Endothelial cell of umbilical vein (primary cell): ENCODE measurements around the gene BPHL. TPM values are rescaled to one million over a fixed set of nuclear protein-coding genes. Genes with fewer than 3 reads are reported as not detected.
A peak's percentile ranks its signal among the peaks of the same experiment; 100 is the strongest.

Experiments
- BruUV-seq: library from RNA; stranded (reverse); fragments of 400-500 nt; replicated peaks from 2 replicates; lab custom pipeline; 2021; lab: Mats Ljungman, UMichigan
- CTCF ChIA-PET: fragments of 300-600, 350-600 bp; sonication (Branson Sonifier 250); formaldehyde crosslinking; loops from one replicate; lab custom pipeline; 2021; ENCODE audit warnings: antibody characterized with exemption, inconsistent platforms; lab: Charles Lee
- POLR2A ChIA-PET: fragments of 300-600, 350-600 bp; sonication (Branson Sonifier 250); formaldehyde crosslinking; loops from one replicate; lab custom pipeline; 2021; ENCODE audit warnings: antibody characterized with exemption, inconsistent platforms; lab: Charles Lee
- DNase-seq: peaks from one replicate; pipeline ENCODE4 v3.0.0-alpha.2; 2011; ENCODE audit warnings: low read depth, low spot score
- FAIRE-seq: peaks from 2 replicates; lab custom pipeline; 2011; peaks lifted over from hg19 to GRCh38; lab: Jason Lieb, UNC
- H2AFZ ChIP-seq: 2 replicates; pipeline ENCODE4 v1.6.0; 2012; ENCODE audit warnings: low read depth, low read length, control low read depth, inconsistent platforms
- H3K27ac ChIP-seq: 2 replicates; pipeline ENCODE4 v1.5.1; 2011; ENCODE audit warnings: low read depth, mild to moderate bottlenecking, control low read depth, low read length, moderate library complexity; ENCODE audit not compliant: insufficient read depth
- H3K27me3 ChIP-seq, 2 experiments: 2 replicates each; pipeline versions ENCODE4 v1.6.0 to v1.6.1; 2011; ENCODE audit warnings: low read length in 2 of 2, mixed read lengths in 1 of 2; ENCODE audit not compliant: control insufficient read depth in 2 of 2, insufficient read depth in 2 of 2
- H3K36me3 ChIP-seq, 2 experiments: 2 replicates in 1 of 2; 3 replicates in 1 of 2; pipeline ENCODE4 v1.5.1; 2011; ENCODE audit warnings: low read length in 2 of 2, mild to moderate bottlenecking in 1 of 2, moderate library complexity in 1 of 2; ENCODE audit not compliant: control insufficient read depth in 2 of 2, insufficient read depth in 2 of 2; ENCODE audit errors: extremely low read depth in 1 of 2
- H3K4me1 ChIP-seq: 3 replicates; pipeline ENCODE4 v1.5.1; 2011; ENCODE audit warnings: mild to moderate bottlenecking, low read length; ENCODE audit not compliant: control insufficient read depth, insufficient read depth; ENCODE audit errors: extremely low read depth
- H3K4me2 ChIP-seq: 2 replicates; pipeline ENCODE4 v1.6.1; 2011; ENCODE audit warnings: low read length, control low read depth, mixed read lengths; ENCODE audit not compliant: insufficient read depth
- H3K4me3 ChIP-seq, 3 experiments: fragments of 200-600 bp in 1 of 3; sonication (generic), shearing (Covaris generic) in 1 of 3; replicated peaks in 1 of 3; 2 replicates each; pipeline ENCODE4 v1.5.1; 2011 to 2016; ENCODE audit warnings: control low read depth in 3 of 3, low read length in 3 of 3, mild to moderate bottlenecking in 2 of 3, inconsistent platforms in 1 of 3, low read depth in 1 of 3, moderate library complexity in 1 of 3; ENCODE audit not compliant: insufficient read depth in 1 of 3
- H3K79me2 ChIP-seq: 2 replicates; pipeline ENCODE4 v1.6.0; 2012; ENCODE audit warnings: low read length, inconsistent platforms; ENCODE audit not compliant: control insufficient read depth, insufficient read depth
- H3K9ac ChIP-seq: replicated peaks from 2 replicates; pipeline ENCODE3; 2011; ENCODE audit warnings: low read length, control low read depth; ENCODE audit not compliant: insufficient read depth; ENCODE audit errors: extremely low read depth
- H3K9me1 ChIP-seq: replicated peaks from 3 replicates; pipeline ENCODE4 v1.6.0; 2011; ENCODE audit warnings: mild to moderate bottlenecking, low read length; ENCODE audit not compliant: control insufficient read depth, insufficient read depth; ENCODE audit errors: extremely low read depth
- H3K9me3 ChIP-seq: replicated peaks from 2 replicates; pipeline ENCODE4 v1.5.1; 2012; ENCODE audit warnings: low read length, inconsistent platforms; ENCODE audit not compliant: control insufficient read depth, insufficient read depth
- H4K20me1 ChIP-seq: replicated peaks from 2 replicates; pipeline ENCODE3; 2011; ENCODE audit warnings: mild to moderate bottlenecking, low read length; ENCODE audit not compliant: control insufficient read depth, insufficient read depth; ENCODE audit errors: extremely low read depth
- FOS ChIP-seq: IDR thresholded peaks from 2 replicates; pipeline ENCODE4 v1.6.1; 2011; ENCODE audit warnings: mild to moderate bottlenecking, low read length, moderate library complexity, borderline replicate concordance; ENCODE audit not compliant: insufficient read depth
- JUN ChIP-seq: IDR thresholded peaks from 2 replicates; pipeline ENCODE4 v1.6.1; 2011; ENCODE audit warnings: borderline replicate concordance, low read depth; ENCODE audit not compliant: insufficient read length, insufficient read depth
- dilution Hi-C: fragments of 300-500 bp; cut with MboI; formaldehyde crosslinking; loops from one replicate; pipeline ENCODE4 v1.15.0; 2019; ENCODE audit warnings: low sequenced_read_pairs; ENCODE audit not compliant: extremely low pct_ligation_motif_present
- intact Hi-C: fragments of 100-400 bp; cut with micrococcal nuclease; formaldehyde crosslinking; loops from one replicate; pipeline ENCODE4 v1.10.0; 2022
- polyA plus RNA-seq, 4 experiments: library from polyadenylated mRNA; depleted of rRNA in 3 of 4; stranded (reverse) in 3 of 4; unstranded in 1 of 4; fragments of >200 nt; gene quantifications; 2 replicates each; pipeline versions ENCODE4 v1.2.1 to v1.2.3, GENCODE V29; 2011 to 2012; ENCODE audit warnings: missing spikeins in 1 of 4
- total RNA-seq: library from RNA; stranded (reverse); gene quantifications from 2 replicates; pipeline ENCODE4 v1.2.3, GENCODE V29; 2021
- TF ChIP-seq, protein P1 (sequence below), 2 donors: IDR thresholded peaks; 1 replicate in 1 of 2; 2 replicates in 1 of 2; pipeline ENCODE4 v1.5.1; 2011; ENCODE audit warnings: low read length in 2 of 2, mild to moderate bottlenecking in 2 of 2, moderate library complexity in 2 of 2, control low read depth in 1 of 2, inconsistent platforms in 1 of 2, low read depth in 1 of 2; ENCODE audit not compliant: insufficient read depth in 1 of 2; ENCODE audit errors: extremely low read depth in 1 of 2

Gene BPHL
- total and polyA plus RNA-seq, 2 donors (not counting 3 experiments of a cell fraction or from before 2014, with no cell fraction given), result 12.3 to 14.8 TPM

DNA sequence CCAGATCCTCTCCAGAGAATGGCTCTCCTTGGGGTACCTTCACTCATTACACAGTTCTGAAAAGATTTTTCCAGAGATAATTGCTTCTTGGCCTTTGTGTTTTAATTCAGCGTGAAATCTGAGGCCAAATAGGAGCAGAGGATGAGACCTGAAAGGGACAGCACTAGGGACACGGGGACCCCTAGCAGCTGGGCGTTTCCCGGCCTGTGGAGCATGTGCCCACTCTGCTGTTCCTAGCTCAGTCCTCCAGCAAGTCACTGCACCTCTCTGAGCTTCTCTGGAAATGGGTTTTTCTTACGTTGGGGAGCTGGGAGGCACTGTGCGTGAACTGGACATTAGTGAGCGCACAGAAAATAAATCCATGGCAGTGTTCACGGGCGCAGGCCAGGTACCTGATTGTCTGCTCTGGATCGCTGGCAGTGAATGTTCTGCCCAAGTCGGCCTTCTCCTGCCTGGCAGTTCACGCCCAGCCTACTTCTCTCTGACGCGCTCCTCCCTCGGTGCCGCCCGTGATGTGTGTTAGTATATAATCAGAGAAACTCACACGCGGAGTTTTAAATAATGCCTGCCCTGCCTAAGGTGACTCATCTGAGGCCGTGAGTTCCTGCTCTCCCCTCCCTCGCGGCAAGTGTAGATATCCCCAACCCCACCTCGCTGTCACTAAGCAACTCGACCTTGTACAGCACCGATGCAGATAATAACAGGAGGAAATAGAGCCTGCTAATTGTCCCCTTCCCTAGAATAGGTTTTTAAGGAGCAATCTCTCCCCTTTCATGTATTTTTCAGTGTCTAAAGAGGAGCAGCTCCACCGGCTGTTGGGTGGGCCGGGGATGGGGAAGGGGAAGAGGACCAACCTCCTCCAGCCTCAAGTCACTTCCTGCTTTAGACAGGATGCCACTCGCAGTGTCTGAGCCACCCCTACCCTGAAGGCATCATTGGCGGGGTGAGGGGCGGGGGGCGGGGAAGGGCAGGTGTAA is 41.6 kb downstream of the BPHL start:
- peaks cover 0 to 3% of the 10 kb centered on the region in 2 experiments for H3K36me3 ChIP-seq
- TF ChIP-seq, protein P1, sequence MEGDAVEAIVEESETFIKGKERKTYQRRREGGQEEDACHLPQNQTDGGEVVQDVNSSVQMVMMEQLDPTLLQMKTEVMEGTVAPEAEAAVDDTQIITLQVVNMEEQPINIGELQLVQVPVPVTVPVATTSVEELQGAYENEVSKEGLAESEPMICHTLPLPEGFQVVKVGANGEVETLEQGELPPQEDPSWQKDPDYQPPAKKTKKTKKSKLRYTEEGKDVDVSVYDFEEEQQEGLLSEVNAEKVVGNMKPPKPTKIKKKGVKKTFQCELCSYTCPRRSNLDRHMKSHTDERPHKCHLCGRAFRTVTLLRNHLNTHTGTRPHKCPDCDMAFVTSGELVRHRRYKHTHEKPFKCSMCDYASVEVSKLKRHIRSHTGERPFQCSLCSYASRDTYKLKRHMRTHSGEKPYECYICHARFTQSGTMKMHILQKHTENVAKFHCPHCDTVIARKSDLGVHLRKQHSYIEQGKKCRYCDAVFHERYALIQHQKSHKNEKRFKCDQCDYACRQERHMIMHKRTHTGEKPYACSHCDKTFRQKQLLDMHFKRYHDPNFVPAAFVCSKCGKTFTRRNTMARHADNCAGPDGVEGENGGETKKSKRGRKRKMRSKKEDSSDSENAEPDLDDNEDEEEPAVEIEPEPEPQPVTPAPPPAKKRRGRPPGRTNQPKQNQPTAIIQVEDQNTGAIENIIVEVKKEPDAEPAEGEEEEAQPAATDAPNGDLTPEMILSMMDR (IDR thresholded peaks at IDR 0.05; ENCODE audit: extremely low read depth in 1 of 2, insufficient read depth in 1 of 2, low read depth in 1 of 2, low read length in 2 of 2), result no peak
- TF ChIP-seq JUN (no peak), FOS (peak; percentile 34)
- H3K4me3 ChIP-seq, result no peak overlapping the region
- no peak overlapping the region for H2AFZ ChIP-seq
- peaks cover 2% of the 10 kb centered on the region for H3K79me2 ChIP-seq
- dilution Hi-C loops (no loop called here), intact Hi-C loops (loop anchor here (5.0 kb wide), 1 partner anchor 93 kb away; the partner anchor contains the start of gene RIPK1)
- no peaks in the 10 kb centered on the region for H3K9me3 ChIP-seq
- H3K4me1 ChIP-seq, result peaks cover 13% of the 10 kb centered on the region
- no peak for DNase-seq
- H3K4me2 ChIP-seq, result no peak overlapping the region
- ChIA-PET POLR2A (no interaction called here), CTCF (interaction anchor here (1.4 to 3.9 kb wide), 2 partner anchors 11 to 92 kb away, joined by 3 to 45 read pairs; no protein-coding TSS in a partner anchor)
- H3K27me3 ChIP-seq, result no peaks in the 10 kb centered on the region
- H3K9ac ChIP-seq, result no peak overlapping the region
- peak; percentile 18 for FAIRE-seq
- no peaks in the 10 kb centered on the region for H4K20me1 ChIP-seq
- no peak overlapping the region for H3K27ac ChIP-seq
- H3K9me1 ChIP-seq, result no peaks in the 10 kb centered on the region
- no TSS peak for BruUV-seq
